OCI-LY7 (cell line): ENCODE data around the gene MRPL36. TPM values are rescaled to one million over a fixed set of nuclear protein-coding genes. Genes with fewer than 3 reads are reported as not detected.

Experiments
- BruUV-seq: library from RNA; stranded (reverse); fragments of 400-500 nt; replicated peaks from 2 replicates; lab custom pipeline; 2021; lab: Mats Ljungman, UMichigan
- CTCF ChIA-PET: fragments of 300-600 bp; sonication (Branson Sonifier 250); formaldehyde crosslinking; loops from one replicate; lab custom pipeline; 2022; ENCODE audit warnings: antibody characterized with exemption; ENCODE audit not compliant: unreplicated experiment; lab: Charles Lee
- POLR2A ChIA-PET: fragments of 300-600 bp; sonication (Branson Sonifier 250); formaldehyde crosslinking; loops from one replicate; lab custom pipeline; 2022; ENCODE audit warnings: antibody characterized with exemption; lab: Charles Lee
- DNase-seq: peaks from one replicate; pipeline ENCODE4 v3.0.0-alpha.2; 2015; ENCODE audit warnings: low spot score
- H2AFZ ChIP-seq: fragments of 200-600 bp; sonication (generic), shearing (Covaris generic); 2 replicates; pipeline ENCODE4 v1.6.1; 2014; ENCODE audit warnings: mild to moderate bottlenecking, antibody characterized with exemption, low read length, moderate library complexity
- H3K27ac ChIP-seq: fragments of 200-600 bp; sonication (generic); 2 replicates; pipeline ENCODE4 v1.5.1; 2014; ENCODE audit warnings: mixed run types, low read depth, mild to moderate bottlenecking, moderate library complexity, low read length, inconsistent platforms; ENCODE audit not compliant: poor library complexity, severe bottlenecking
- H3K36me3 ChIP-seq: fragments of 200-600 bp; sonication (generic); 2 replicates; pipeline ENCODE4 v1.6.1; 2014; ENCODE audit warnings: mild to moderate bottlenecking, antibody characterized with exemption, low read length, moderate library complexity, mixed read lengths; ENCODE audit not compliant: insufficient read depth
- H3K4me1 ChIP-seq: fragments of 200-600 bp; sonication (generic); 2 replicates; pipeline ENCODE4 v1.5.1; 2014; ENCODE audit warnings: mild to moderate bottlenecking, low read length; ENCODE audit not compliant: insufficient read depth, poor library complexity, severe bottlenecking
- H3K4me2 ChIP-seq: fragments of 200-600 bp; sonication (generic); 2 replicates; pipeline ENCODE4 v1.6.1; 2014; ENCODE audit warnings: mild to moderate bottlenecking, low read length
- H3K4me3 ChIP-seq: fragments of 200-600 bp; sonication (generic); 2 replicates; pipeline ENCODE4 v1.5.1; 2014; ENCODE audit warnings: mild to moderate bottlenecking, low read depth, low read length; ENCODE audit not compliant: poor library complexity, severe bottlenecking
- H3K79me2 ChIP-seq: fragments of 200-600 bp; sonication (generic); 2 replicates; pipeline ENCODE4 v1.6.1; 2016; ENCODE audit warnings: low read depth, mild to moderate bottlenecking, low read length, moderate library complexity, mixed read lengths; ENCODE audit not compliant: insufficient read depth
- H3K9me2 ChIP-seq: fragments of 200-600 bp; sonication (generic); 2 replicates; pipeline ENCODE4 v1.6.1; 2016; ENCODE audit warnings: mild to moderate bottlenecking, low read length, mixed read lengths; ENCODE audit not compliant: insufficient read depth
- H3K9me3 ChIP-seq: fragments of 200-600 bp; sonication (generic); 2 replicates; pipeline ENCODE4 v1.6.1; 2014; ENCODE audit warnings: mild to moderate bottlenecking, mixed run types, low read length, mixed read lengths
- H4K20me1 ChIP-seq: fragments of 200-600 bp; sonication (generic); 2 replicates; pipeline ENCODE4 v1.6.1; 2014; ENCODE audit warnings: mild to moderate bottlenecking, antibody characterized with exemption, low read length, moderate library complexity, mixed read lengths; ENCODE audit not compliant: insufficient read depth
- CTCF ChIP-seq: fragments of 200-600 bp; sonication (generic); conservative IDR thresholded peaks from 2 replicates; pipeline ENCODE4 v1.5.1; 2014; ENCODE audit warnings: mild to moderate bottlenecking, antibody characterized with exemption, low read length, moderate library complexity, mixed read lengths
- EZH2phosphoT487 ChIP-seq: fragments of 200-600 bp; sonication (generic); IDR thresholded peaks from 2 replicates; pipeline ENCODE4 v1.6.1; 2018; ENCODE audit warnings: low read depth, borderline replicate concordance, mild to moderate bottlenecking, mixed run types, antibody characterized with exemption, low read length, moderate library complexity, mixed read lengths
- intact Hi-C: fragments of 100-400 bp; cut with micrococcal nuclease; formaldehyde crosslinking; loops from one replicate; pipeline ENCODE4 v1.10.0; 2022; ENCODE audit not compliant: unreplicated experiment
- total RNA-seq, 2 experiments: library from RNA; depleted of rRNA in 1 of 2; stranded (reverse); fragments of >200 nt in 1 of 2; shearing (Covaris generic) in 1 of 2; gene quantifications; 2 replicates each; pipeline ENCODE4 v1.2.3, GENCODE V29; 2014 to 2022

Gene MRPL36
- total RNA-seq, 2 experiments from 2014 or later, result 91.7 to 93.8 TPM

- peaks cover 5% of the 10 kb centered on the region; the same call in 1 of the 2 replicates for H3K79me2 ChIP-seq
- H3K4me3 ChIP-seq, result no peak overlapping the region
- H3K36me3 ChIP-seq, result peaks cover 100% of the 10 kb centered on the region
- H3K27ac ChIP-seq, result no peak overlapping the region
- intact Hi-C loops, result no loop called here
- ChIA-PET POLR2A (no interaction called here), CTCF (no interaction called here)
- 0 out of 2 replicates have a peak, but pooled peaks cover 5% of the 10 kb centered on the region for H4K20me1 ChIP-seq
- H3K9me2 ChIP-seq, result no peaks in the 10 kb centered on the region
- H2AFZ ChIP-seq, result no peak overlapping the region
- no peak for DNase-seq
- H3K4me2 ChIP-seq, result no peak overlapping the region
- peaks cover 8% of the 10 kb centered on the region for H3K4me1 ChIP-seq
- TF ChIP-seq EZH2phosphoT487 (no peak), CTCF (no peak)
- no peaks in the 10 kb centered on the region for H3K9me3 ChIP-seq
- no TSS peak for BruUV-seq
Measured at GRCh38 chr5:1814183-1815020, 14.8 kb upstream of the MRPL36 start.

GRCh38 chr5:1810581-1811101, 11.0 kb upstream of the MRPL36 start:
- Histone ChIP-seq H4K20me1 (no peaks in the 10 kb centered on the region; the same call in 1 of the 2 replicates), H3K9me2 (no peaks in the 10 kb centered on the region), H3K9me3 (no peaks in the 10 kb centered on the region), H3K4me3 (no peak overlapping the region), H2AFZ (no peak overlapping the region), H3K27ac (no peak overlapping the region), H3K4me2 (no peak overlapping the region), H3K4me1 (no peaks in the 10 kb centered on the region), H3K79me2 (peaks cover 19% of the 10 kb centered on the region; the same call in 1 of the 2 replicates), H3K36me3 (peaks cover 100% of the 10 kb centered on the region)
- ChIA-PET POLR2A (no interaction called here), CTCF (no interaction called here)
- no peak for TF ChIP-seq CTCF
- no peak for TF ChIP-seq EZH2phosphoT487
- intact Hi-C loops, result no loop called here
- no TSS peak for BruUV-seq
- DNase-seq, result no peak
